Prostate gland (tissue), 2 donors: ENCODE results near the gene PRRT1B. TPM values are rescaled to one million over a fixed set of nuclear protein-coding genes. Genes with fewer than 3 reads are reported as not detected.

Source experiments
- DNase-seq: peaks from one replicate; pipeline ENCODE4 v3.0.0-alpha.2; 2019; ENCODE audit warnings: low spot score
- H3K27ac ChIP-seq, 2 donors: fragments of 200-600 bp; sonication (generic); 2 replicates each; pipeline ENCODE4 v1.5.1; 2017 to 2019
- H3K27me3 ChIP-seq: fragments of 200-600 bp; sonication (generic); replicated peaks from 2 replicates; pipeline ENCODE4 v1.5.1; 2019; ENCODE audit not compliant: insufficient read depth
- H3K36me3 ChIP-seq, 2 donors: fragments of 200-600 bp; sonication (generic); 1 replicate in 1 of 2; 2 replicates in 1 of 2; pipeline versions ENCODE4 v1.5.1 to v1.8.1; 2017 to 2019
- H3K4me1 ChIP-seq: fragments of 200-600 bp; sonication (generic); replicated peaks from 2 replicates; pipeline ENCODE4 v1.5.1; 2019
- H3K4me3 ChIP-seq, 2 donors: fragments of 200-600 bp; sonication (generic); 2 replicates each; pipeline ENCODE4 v1.5.1; 2017 to 2019
- H3K9me3 ChIP-seq: fragments of 200-600 bp; sonication (generic); 2 replicates; pipeline ENCODE4 v1.5.1; 2017
- CTCF ChIP-seq, 4 experiments: fragments of 200-600 bp in 2 of 4; fragments of 450-650 bp in 2 of 4; sonication (generic) in 2 of 4; IDR thresholded peaks; 1 replicate in 3 of 4; 2 replicates in 1 of 4; pipeline ENCODE4 v1.5.1; 2016 to 2019; ENCODE audit warnings: antibody characterized with exemption in 4 of 4, mild to moderate bottlenecking in 2 of 4, moderate library complexity in 2 of 4
- POLR2A ChIP-seq: fragments of 450-650 bp; IDR thresholded peaks from one replicate; pipeline ENCODE4 v1.6.1; 2016; ENCODE audit warnings: antibody characterized with exemption, mild to moderate bottlenecking
- POLR2AphosphoS5 ChIP-seq: sonication (generic); formaldehyde crosslinking; IDR thresholded peaks from one replicate; pipeline ENCODE4 v1.6.1; 2017; ENCODE audit warnings: antibody characterized with exemption
- WGBS: methylation state at CpG from one replicate; pipeline ENCODE4 v1.1.5; 2018; 5-methylcytosine and 5-hydroxymethylcytosine counted together
- intact Hi-C: fragments of 100-400 bp; cut with DNase I; formaldehyde crosslinking; loops from one replicate; pipeline ENCODE4 v1.14.2; 2022
- total RNA-seq, 2 donors: library from RNA; depleted of rRNA; stranded (reverse); fragments of >200 nt; gene quantifications; one replicate each; pipeline ENCODE4 v1.1.0, GENCODE V29; 2016

The PRRT1B gene
- total RNA-seq, 2 donors from 2014 or later, result 3.7 to 25.4 TPM

- H3K4me1 ChIP-seq, result no peaks in the 10 kb centered on the region
- no peak overlapping the region for H3K4me3 ChIP-seq
- no peak for DNase-seq
- no peaks in the 10 kb centered on the region for H3K9me3 ChIP-seq
- TF ChIP-seq CTCF (IDR thresholded peaks at IDR 0.05), result no peak
- 72% methylated on average over 26 of the region's 26 CpGs for WGBS
- H3K27ac ChIP-seq, result no peak overlapping the region
- H3K27me3 ChIP-seq, result no peaks in the 10 kb centered on the region
- H3K36me3 ChIP-seq, result peaks cover 11 to 12% of the 10 kb centered on the region in 2 donors
- intact Hi-C loops, result no loop called here
Measured at GRCh38 chr9:131578731-131579504, 33.6 kb downstream of the PRRT1B start.

GRCh38 chr9:131579789-131580211 lies 34.5 kb downstream of the PRRT1B start:
- intact Hi-C loops, result no loop called here
- Histone ChIP-seq H3K9me3 (no peaks in the 10 kb centered on the region), H3K4me1 (no peaks in the 10 kb centered on the region), H3K36me3 (peaks cover 13 to 17% of the 10 kb centered on the region in 2 donors), H3K4me3 (no peak overlapping the region), H3K27me3 (no peaks in the 10 kb centered on the region), H3K27ac (no peak overlapping the region)
- no peak for DNase-seq
- WGBS, result 43% methylated on average over 3 of the region's 8 CpGs
- TF ChIP-seq CTCF (IDR thresholded peaks at IDR 0.05) (no peak), POLR2A (no peak), POLR2AphosphoS5 (no peak)

GRCh38 chr9:131580358-131580757 lies 35.0 kb downstream of the PRRT1B start:
- H3K27me3 ChIP-seq, result no peaks in the 10 kb centered on the region
- no peak for TF ChIP-seq POLR2AphosphoS5
- no peak for TF ChIP-seq POLR2A
- TF ChIP-seq CTCF (IDR thresholded peaks at IDR 0.05), result no peak
- no peak overlapping the region for H3K4me3 ChIP-seq
- no peak overlapping the region for H3K27ac ChIP-seq
- peaks cover 16 to 17% of the 10 kb centered on the region in 2 donors for H3K36me3 ChIP-seq
- H3K4me1 ChIP-seq, result no peaks in the 10 kb centered on the region
- no peak for DNase-seq
- H3K9me3 ChIP-seq, result no peaks in the 10 kb centered on the region
- 70% methylated on average over 9 of the region's 9 CpGs for WGBS
- intact Hi-C loops, result no loop called here

DNA sequence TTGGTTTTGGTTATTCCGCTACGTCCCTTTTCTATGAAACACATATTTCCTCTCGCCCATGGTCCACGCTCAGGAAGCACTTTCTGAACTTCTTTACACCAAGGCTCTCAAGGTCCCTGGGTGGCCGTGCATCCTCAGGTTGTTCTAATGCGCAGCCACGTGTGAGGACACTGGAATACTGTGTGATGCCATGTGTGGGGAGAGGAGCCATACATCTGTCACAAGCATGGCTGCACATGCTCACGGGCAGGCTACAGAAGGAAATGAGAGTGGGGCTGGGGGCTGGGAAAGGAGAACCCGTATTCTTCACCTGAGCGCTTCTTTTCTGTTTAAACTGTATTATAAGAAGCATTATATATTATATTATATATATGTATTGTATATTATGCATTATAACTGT lies 36.7 kb downstream of the PRRT1B start:
- DNase-seq, result no peak
- H3K36me3 ChIP-seq, result peaks cover 15 to 17% of the 10 kb centered on the region in 2 donors
- WGBS, result 91% methylated on average over 10 of the region's 10 CpGs
- H3K4me1 ChIP-seq, result no peaks in the 10 kb centered on the region
- no peaks in the 10 kb centered on the region for H3K27me3 ChIP-seq
- TF ChIP-seq POLR2A (no peak), POLR2AphosphoS5 (no peak), CTCF (IDR thresholded peaks at IDR 0.05) (no peak)
- H3K27ac ChIP-seq, result no peak overlapping the region
- intact Hi-C loops, result no loop called here
- no peaks in the 10 kb centered on the region for H3K9me3 ChIP-seq
- no peak overlapping the region for H3K4me3 ChIP-seq
